Left ventricle myocardium inferior (tissue), 1 donor: ENCODE measurements around the gene B4GALT2. TPM values are rescaled to one million over a fixed set of nuclear protein-coding genes. Genes with fewer than 3 reads are reported as not detected.
A peak's percentile ranks its signal among the peaks of the same experiment; 100 is the strongest.

Source experiments
- DNase-seq: peaks from one replicate; pipeline ENCODE4 v3.0.0-alpha.2; 2020
- H3K27ac ChIP-seq: fragments of 200-600 bp; replicated peaks from 2 replicates; pipeline ENCODE4 v1.8.0; 2021
- H3K27me3 ChIP-seq: fragments of 200-600 bp; 2 replicates; pipeline ENCODE4 v1.8.0; 2021; ENCODE audit warnings: low read depth
- H3K36me3 ChIP-seq: fragments of 200-600 bp; 2 replicates; pipeline ENCODE4 v1.8.0; 2021
- H3K4me1 ChIP-seq: fragments of 200-600 bp; 2 replicates; pipeline ENCODE4 v1.8.0; 2021
- H3K4me3 ChIP-seq: fragments of 200-600 bp; 2 replicates; pipeline ENCODE4 v1.8.0; 2021; ENCODE audit warnings: mild to moderate bottlenecking, moderate library complexity
- H3K9me3 ChIP-seq: fragments of 200-600 bp; replicated peaks from 2 replicates; pipeline ENCODE4 v1.8.0; 2021
- CTCF ChIP-seq: fragments of 200-600 bp; IDR thresholded peaks from 2 replicates; pipeline ENCODE4 v1.8.0; 2021; ENCODE audit warnings: antibody characterized with exemption, mild to moderate bottlenecking, borderline replicate concordance
- intact Hi-C: fragments of 100-400 bp; cut with micrococcal nuclease; formaldehyde crosslinking; loops from one replicate; pipeline ENCODE4 v1.11.0; 2022
- total RNA-seq: library from RNA; stranded (reverse); fragmentation: NEBNext Ultra II Directional; extraction: Animal tissue kit (Norgen Biotek cat#: 25700); gene quantifications from one replicate; pipeline ENCODE4 v1.2.1, GENCODE V29; 2021
- donor health status: DM: no; HTN: yes; CAD: no; lungs with severe emphysema.

The B4GALT2 gene
- total RNA-seq, 1 donor from 2014 or later, result 40.3 TPM

DNA sequence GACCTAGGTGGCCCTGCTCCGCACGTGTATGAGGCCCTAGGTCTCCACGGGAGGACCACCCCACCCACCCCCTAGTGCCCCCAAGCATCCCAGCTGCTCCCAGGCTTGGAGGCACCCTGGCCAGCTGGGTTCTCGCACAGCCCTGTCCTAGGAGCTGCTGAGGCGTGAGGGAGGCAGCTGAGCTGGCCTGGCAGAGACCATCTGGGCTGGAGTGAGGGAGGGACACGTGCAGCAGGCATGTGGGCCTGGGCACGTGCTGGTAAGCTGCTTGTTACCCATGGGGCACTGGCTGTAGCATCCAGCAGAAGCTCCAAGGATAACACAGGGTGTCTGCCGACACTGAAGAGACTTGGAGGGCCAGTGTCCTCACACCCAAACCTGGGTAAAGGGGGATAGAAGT is 42.1 kb downstream of the B4GALT2 start:
- TF ChIP-seq CTCF, result no peak
- Histone ChIP-seq H3K9me3 (no peaks in the 10 kb centered on the region), H3K36me3 (no peaks in the 10 kb centered on the region), H3K27me3 (peaks cover 6% of the 10 kb centered on the region), H3K27ac (no peak overlapping the region), H3K4me1 (peaks cover 7% of the 10 kb centered on the region), H3K4me3 (no peak overlapping the region)
- intact Hi-C loops, result no loop called here
- no peak for DNase-seq

GRCh38 chr1:44021581-44022321 is 42.7 kb downstream of the B4GALT2 start:
- H3K27me3 ChIP-seq, result peaks cover 6% of the 10 kb centered on the region
- no peak overlapping the region for H3K4me3 ChIP-seq
- H3K27ac ChIP-seq, result peak overlapping the region; percentile 46
- TF ChIP-seq CTCF, result peak; percentile 33
- peak; percentile 25 for DNase-seq
- H3K36me3 ChIP-seq, result no peaks in the 10 kb centered on the region
- peaks cover 7% of the 10 kb centered on the region for H3K4me1 ChIP-seq
- intact Hi-C loops, result no loop called here
- no peaks in the 10 kb centered on the region for H3K9me3 ChIP-seq

- DNase-seq, result no peak
- intact Hi-C loops, result no loop called here
- H3K4me1 ChIP-seq, result peaks cover 11% of the 10 kb centered on the region
- H3K4me3 ChIP-seq, result no peak overlapping the region
- peaks cover 6% of the 10 kb centered on the region for H3K27me3 ChIP-seq
- no peak for TF ChIP-seq CTCF
- H3K36me3 ChIP-seq, result no peaks in the 10 kb centered on the region
- no peaks in the 10 kb centered on the region for H3K9me3 ChIP-seq
- H3K27ac ChIP-seq, result no peak overlapping the region
Measured at GRCh38 chr1:44024031-44024902, 45.3 kb downstream of the B4GALT2 start.

- Histone ChIP-seq H3K27ac (no peak overlapping the region), H3K27me3 (peaks cover 6% of the 10 kb centered on the region), H3K4me3 (no peak overlapping the region), H3K4me1 (peaks cover 17% of the 10 kb centered on the region), H3K36me3 (no peaks in the 10 kb centered on the region), H3K9me3 (no peaks in the 10 kb centered on the region)
- no peak for TF ChIP-seq CTCF
- DNase-seq, result no peak
- intact Hi-C loops, result no loop called here
Measured at GRCh38 chr1:44024903-44025525, 46.0 kb downstream of the B4GALT2 start.

DNA sequence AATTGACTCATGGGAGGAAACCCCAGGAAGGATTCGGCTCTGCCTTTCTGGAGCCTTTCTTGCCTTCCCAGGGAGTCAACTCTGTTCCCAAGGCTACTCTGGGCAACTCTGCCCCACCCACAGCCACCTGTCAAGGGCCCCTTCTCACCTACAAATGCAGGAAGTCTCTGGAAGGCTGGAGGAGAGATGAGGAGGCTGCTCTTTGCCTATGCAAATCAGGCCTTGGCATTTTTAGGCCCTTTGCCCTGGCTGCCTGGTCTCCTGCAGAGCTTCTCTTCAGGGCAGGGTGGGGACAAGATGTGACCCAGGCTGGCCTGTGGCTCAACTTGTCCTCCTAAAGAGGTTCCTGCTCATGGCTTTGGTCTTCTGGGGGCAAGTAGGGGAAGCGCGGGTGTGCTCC is 46.8 kb downstream of the B4GALT2 start:
- intact Hi-C loops, result no loop called here
- H3K4me1 ChIP-seq, result peaks cover 25% of the 10 kb centered on the region
- H3K27ac ChIP-seq, result no peak overlapping the region
- no peak for TF ChIP-seq CTCF
- H3K27me3 ChIP-seq, result peaks cover 6% of the 10 kb centered on the region
- DNase-seq, result no peak
- H3K36me3 ChIP-seq, result no peaks in the 10 kb centered on the region
- no peaks in the 10 kb centered on the region for H3K9me3 ChIP-seq
- no peak overlapping the region for H3K4me3 ChIP-seq
